ENCODE results near the gene CEACAM6.
A peak's percentile ranks its signal among the peaks of the same experiment; 100 is the strongest.
"Not testable (repeated sequence)": the region's sequence is repeated elsewhere in the genome, so short reads cannot be mapped to it uniquely, and the experiment has no call there.

The CEACAM6 gene

DNA sequence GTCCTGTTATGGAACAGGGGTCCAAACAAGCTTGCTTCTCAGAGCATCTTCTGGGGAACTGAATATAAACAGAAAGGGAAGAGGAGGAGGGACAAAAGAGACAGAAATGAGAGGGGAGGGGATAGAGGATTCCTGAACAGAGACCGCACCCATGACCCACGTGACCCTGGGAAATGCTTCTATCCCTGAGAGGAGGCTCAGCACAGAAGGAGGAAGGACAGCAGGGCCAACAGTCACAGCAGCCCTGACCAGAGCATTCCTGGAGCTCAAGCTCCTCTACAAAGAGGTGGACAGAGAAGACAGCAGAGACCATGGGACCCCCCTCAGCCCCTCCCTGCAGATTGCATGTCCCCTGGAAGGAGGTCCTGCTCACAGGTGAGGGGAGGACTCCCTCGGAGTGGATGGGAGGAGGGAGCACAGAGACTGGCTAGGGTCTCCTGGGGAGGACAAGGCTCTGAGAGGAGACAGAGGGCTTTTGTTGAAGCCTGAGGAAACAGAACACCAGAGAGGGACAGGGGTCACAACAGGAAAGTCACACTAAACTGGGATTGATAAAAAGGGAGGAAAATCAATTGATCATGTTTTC lies at the start of gene CEACAM6:
Gene CEACAM6 (plus strand): TSS at position 203 of the 586 bp plus-strand sequence. CDS start 109 bp downstream, at position 312.
- no peak for DNase-seq (ENCODE audit: low read depth in 2 of 2)

DNA sequence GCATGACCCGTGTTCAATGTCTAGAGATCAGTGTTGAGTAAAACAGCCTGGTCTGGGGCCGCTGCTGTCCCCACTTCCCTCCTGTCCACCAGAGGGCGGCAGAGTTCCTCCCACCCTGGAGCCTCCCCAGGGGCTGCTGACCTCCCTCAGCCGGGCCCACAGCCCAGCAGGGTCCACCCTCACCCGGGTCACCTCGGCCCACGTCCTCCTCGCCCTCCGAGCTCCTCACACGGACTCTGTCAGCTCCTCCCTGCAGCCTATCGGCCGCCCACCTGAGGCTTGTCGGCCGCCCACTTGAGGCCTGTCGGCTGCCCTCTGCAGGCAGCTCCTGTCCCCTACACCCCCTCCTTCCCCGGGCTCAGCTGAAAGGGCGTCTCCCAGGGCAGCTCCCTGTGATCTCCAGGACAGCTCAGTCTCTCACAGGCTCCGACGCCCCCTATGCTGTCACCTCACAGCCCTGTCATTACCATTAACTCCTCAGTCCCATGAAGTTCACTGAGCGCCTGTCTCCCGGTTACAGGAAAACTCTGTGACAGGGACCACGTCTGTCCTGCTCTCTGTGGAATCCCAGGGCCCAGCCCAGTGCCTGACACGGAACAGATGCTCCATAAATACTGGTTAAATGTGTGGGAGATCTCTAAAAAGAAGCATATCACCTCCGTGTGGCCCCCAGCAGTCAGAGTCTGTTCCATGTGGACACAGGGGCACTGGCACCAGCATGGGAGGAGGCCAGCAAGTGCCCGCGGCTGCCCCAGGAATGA lies 48.4 kb upstream of the CEACAM6 start:
- peak; percentile 43 to 50 for DNase-seq (ENCODE audit: low read depth in 2 of 2)

- DNase-seq (ENCODE audit: low read depth in 2 of 2): no peak
Observed at GRCh38 chr19:41707502-41707812, 47.9 kb upstream of the CEACAM6 start.

DNA sequence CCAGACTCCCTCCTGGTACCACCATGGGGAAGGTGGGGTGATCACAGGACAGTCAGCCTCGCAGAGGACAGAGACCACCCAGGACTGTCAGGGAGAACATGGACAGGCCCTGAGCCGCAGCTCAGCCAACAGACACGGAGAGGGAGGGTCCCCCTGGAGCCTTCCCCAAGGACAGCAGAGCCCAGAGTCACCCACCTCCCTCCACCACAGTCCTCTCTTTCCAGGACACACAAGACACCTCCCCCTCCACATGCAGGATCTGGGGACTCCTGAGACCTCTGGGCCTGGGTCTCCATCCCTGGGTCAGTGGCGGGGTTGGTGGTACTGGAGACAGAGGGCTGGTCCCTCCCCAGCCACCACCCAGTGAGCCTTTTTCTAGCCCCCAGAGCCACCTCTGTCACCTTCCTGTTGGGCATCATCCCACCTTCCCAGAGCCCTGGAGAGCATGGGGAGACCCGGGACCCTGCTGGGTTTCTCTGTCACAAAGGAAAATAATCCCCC lies 47.4 kb upstream of the CEACAM6 start:
- DNase-seq (ENCODE audit: low read depth in 2 of 2): no peak

GRCh38 chr19:41708481-41708880 lies 46.8 kb upstream of the CEACAM6 start, which contains the start of gene CEACAM5:
Gene CEACAM5 (plus strand): TSS chr19:41708626. CDS start chr19:41708732, 106 bp downstream.
- no peak for DNase-seq (ENCODE audit: low read depth in 2 of 2)

DNA sequence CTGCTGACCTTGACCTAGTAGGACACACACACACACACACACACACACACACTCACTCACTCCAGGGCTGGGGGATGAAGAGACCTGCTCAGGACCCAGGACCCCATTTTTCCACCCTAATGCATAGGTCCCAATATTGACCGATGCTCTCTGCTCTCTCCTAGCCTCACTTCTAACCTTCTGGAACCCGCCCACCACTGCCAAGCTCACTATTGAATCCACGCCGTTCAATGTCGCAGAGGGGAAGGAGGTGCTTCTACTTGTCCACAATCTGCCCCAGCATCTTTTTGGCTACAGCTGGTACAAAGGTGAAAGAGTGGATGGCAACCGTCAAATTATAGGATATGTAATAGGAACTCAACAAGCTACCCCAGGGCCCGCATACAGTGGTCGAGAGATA lies 45.8 kb upstream of the CEACAM6 start:
- not testable (repeated sequence) for DNase-seq (ENCODE audit: low read depth in 2 of 2)

GRCh38 chr19:41709951-41710645 lies 45.2 kb upstream of the CEACAM6 start:
- no peak for DNase-seq (ENCODE audit: low read depth in 2 of 2)

GRCh38 chr19:41711376-41712261 lies 43.7 kb upstream of the CEACAM6 start:
- DNase-seq (ENCODE audit: low read depth in 2 of 2): no peak

DNA sequence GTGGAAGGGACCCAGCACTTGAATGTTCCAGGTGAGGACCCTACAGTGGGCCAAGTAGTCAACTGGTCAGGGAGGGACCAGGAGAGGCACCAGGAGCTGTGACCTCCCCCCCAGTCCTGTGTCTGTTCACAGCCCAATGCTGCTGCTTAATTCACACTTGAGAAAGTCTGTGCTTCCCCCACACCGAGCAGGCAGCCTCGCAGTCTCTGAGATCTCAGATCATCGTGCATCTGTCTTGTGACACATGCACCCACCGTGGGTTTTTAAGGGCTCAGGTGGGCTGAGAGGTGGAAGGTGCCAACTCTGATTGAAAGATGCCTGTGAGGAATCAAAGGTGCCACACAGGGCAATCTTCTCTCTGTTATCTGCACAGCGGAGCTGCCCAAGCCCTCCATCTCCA lies 40.7 kb upstream of the CEACAM6 start:
- DNase-seq (ENCODE audit: low read depth in 2 of 2): no peak

- DNase-seq (ENCODE audit: low read depth in 2 of 2): no peak
Observed at GRCh38 chr19:41718761-41719160, 36.6 kb upstream of the CEACAM6 start.

DNA sequence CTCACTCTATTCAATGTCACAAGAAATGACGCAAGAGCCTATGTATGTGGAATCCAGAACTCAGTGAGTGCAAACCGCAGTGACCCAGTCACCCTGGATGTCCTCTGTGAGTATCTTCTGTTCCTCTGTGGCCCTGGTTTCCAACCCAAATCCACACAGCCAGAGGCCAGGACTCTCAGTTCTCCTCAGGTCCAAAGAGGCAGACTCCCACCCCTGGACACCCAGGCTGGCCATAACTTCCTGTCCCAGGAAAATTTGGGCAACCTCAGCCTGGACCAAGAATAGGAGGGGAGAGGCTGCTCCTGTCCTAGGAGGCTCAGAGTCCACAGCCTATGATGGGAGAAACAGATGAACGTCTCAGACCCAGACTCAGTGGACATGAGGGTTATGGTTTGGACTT lies 35.2 kb upstream of the CEACAM6 start:
- DNase-seq (ENCODE audit: low read depth in 2 of 2): no peak

- DNase-seq (ENCODE audit: low read depth in 2 of 2): no peak
Observed at GRCh38 chr19:41726493-41726892, 28.8 kb upstream of the CEACAM6 start.

GRCh38 chr19:41734156-41734555 lies 21.2 kb upstream of the CEACAM6 start:
- no peak for DNase-seq (ENCODE audit: low read depth in 2 of 2)

DNA sequence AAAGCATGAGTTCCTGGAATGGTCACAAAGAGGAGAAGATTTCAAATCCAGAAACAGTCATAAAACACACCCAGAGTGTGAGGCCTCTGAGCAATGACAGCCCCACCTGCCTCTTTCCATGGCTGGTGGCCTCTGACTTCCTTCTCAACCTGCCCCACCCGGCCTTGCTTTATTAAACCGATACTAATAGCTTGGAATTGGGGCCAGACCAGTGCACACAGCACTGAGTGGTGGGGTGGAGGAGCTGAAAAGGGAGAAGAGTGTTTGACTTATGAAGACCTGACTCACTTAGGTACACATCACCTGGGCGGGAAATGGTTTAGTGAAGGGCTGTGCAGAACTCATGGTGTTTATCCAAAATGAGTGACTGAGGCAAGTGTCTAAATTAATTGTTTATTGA lies 20.7 kb upstream of the CEACAM6 start:
- no peak for DNase-seq (ENCODE audit: low read depth in 2 of 2)

DNA sequence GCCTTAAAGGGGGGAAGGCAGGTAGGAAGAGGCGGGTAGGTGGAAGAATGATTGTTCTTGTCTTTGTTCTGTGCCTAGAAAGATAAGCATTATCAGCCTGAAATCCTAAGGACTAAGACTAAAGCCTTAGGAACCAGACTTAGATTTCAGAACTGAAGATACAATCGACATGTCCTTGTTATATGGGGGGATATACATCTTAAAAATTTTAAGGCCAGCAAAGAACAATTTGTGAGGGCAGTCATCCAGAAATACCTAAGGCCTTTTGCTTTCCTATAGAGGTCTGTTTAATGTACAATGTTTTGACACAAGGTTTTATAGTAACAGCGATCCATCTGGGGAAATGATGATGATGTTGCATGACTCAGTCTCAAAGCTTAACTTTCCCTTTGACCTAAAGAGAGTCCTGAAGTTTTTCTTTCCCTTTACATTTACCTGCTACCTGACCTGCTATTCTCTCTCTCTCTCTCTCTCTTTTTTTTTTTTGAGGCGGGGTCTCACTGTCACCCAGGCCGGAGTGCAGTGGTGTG lies 20.2 kb upstream of the CEACAM6 start:
- DNase-seq (ENCODE audit: low read depth in 2 of 2): no peak

GRCh38 chr19:41739361-41739760 lies 16.0 kb upstream of the CEACAM6 start:
- no peak for DNase-seq (ENCODE audit: low read depth in 2 of 2)

- DNase-seq (ENCODE audit: low read depth in 2 of 2): no peak
Observed at GRCh38 chr19:41740415-41741243, 14.7 kb upstream of the CEACAM6 start.

DNA sequence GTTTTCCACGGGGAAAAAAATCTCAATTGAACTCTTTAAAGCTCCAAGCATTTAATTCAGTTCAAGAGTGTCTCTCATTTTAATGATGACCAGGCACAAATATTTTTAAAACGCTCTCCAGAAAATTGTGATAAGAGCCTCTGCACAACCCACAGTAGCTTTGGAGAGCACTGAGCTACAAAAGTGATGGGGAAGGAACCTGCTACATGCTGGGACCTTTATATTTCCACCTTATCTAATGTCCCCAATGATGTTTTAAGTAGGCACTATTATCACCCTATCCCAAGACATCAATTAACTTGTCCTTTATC lies 14.1 kb upstream of the CEACAM6 start:
- no peak for DNase-seq (ENCODE audit: low read depth in 2 of 2)

DNA sequence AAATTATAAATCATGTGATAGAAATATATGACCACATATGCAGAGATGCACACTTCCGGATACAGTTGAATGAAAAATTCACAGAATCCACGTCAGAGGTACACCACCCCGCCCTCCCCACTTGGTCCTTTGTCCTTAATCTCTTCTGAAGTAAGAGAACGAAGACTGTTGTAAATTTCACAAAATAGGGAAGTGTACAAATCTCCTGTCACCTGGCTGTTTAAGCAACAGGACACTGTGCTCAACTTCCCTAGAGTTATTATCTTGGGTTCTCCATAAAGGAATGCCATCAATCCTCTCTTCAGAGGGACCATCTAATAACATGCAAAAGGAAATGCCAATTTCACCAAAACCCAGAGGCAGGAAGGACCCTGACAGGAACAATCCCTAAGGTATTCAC lies 10.5 kb upstream of the CEACAM6 start:
- DNase-seq (ENCODE audit: low read depth in 2 of 2): no peak

DNA sequence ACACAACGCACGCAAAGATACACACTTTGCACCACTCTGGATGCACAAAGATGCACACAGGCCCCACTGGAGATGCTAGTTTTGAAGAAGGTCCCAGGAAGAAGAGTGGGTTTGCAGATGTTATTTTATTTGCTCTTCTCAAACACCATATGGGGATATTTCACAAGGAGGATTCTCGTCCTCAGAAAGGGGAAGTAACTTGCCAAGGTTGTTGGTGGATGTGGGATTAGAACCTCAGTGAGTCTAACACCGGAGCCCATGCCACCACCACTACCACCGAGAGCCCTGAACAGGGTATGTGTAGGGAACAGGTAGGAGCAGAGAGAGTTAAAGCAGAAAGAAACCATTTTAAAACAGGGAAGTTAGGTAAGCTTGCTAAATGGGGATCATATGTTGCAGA lies 9.6 kb upstream of the CEACAM6 start:
- no peak for DNase-seq (ENCODE audit: low read depth in 2 of 2)

Measured in stimulated activated CD8-positive, alpha-beta memory T cell treated with anti-CD3 and anti-CD28 coated beads, Interleukin-15, amount 100 ng/mL, for 48 hours (primary cell).